IPS DF 6.9 (cell line): ENCODE results near the gene GPR146.

Source experiments
- DNase-seq: peaks from one replicate; pipeline ENCODE4 v3.0.0-alpha.2; 2013; ENCODE audit warnings: low read depth, low spot score
- H3K27ac ChIP-seq: one replicate; pipeline ENCODE4 v1.5.1; 2013; ENCODE audit warnings: low read length, control low read depth
- H3K27me3 ChIP-seq: 2 replicates; pipeline ENCODE4 v1.6.1; 2013; ENCODE audit warnings: mild to moderate bottlenecking, low read length; ENCODE audit not compliant: control insufficient read depth, insufficient read depth
- H3K36me3 ChIP-seq: 2 replicates; pipeline ENCODE4 v1.6.1; 2013; ENCODE audit warnings: low read length; ENCODE audit not compliant: control insufficient read depth, insufficient read depth
- H3K4me1 ChIP-seq: 2 replicates; pipeline ENCODE4 v1.6.1; 2013; ENCODE audit warnings: low read length; ENCODE audit not compliant: control insufficient read depth, insufficient read depth
- H3K4me3 ChIP-seq: 2 replicates; pipeline ENCODE4 v1.5.1; 2013; ENCODE audit warnings: mild to moderate bottlenecking, low read length
- H3K9me3 ChIP-seq: 2 replicates; pipeline ENCODE4 v1.6.1; 2013; ENCODE audit warnings: low read length, inconsistent platforms; ENCODE audit not compliant: control insufficient read depth, insufficient read depth
- WGBS: extraction: QIAGEN DNeasy Blood & Tissue Kit; methylation state at CpG from one replicate; pipeline ENCODE4 v1.1.7; 2013; ENCODE audit warnings: mixed read lengths, missing lambda C conversion rate; ENCODE audit not compliant: insufficient read length, insufficient coverage; 5-methylcytosine and 5-hydroxymethylcytosine counted together

Gene GPR146

GRCh38 chr7:1062296-1063294, 18.2 kb downstream of the GPR146 start:
- no peak overlapping the region for H3K4me3 ChIP-seq

GRCh38 chr7:1063361-1063760, 19.0 kb downstream of the GPR146 start:
- no peak overlapping the region for H3K4me3 ChIP-seq
- H3K27me3 ChIP-seq = no peaks in the 10 kb centered on the region
- H3K36me3 ChIP-seq = no peaks in the 10 kb centered on the region
- no peaks in the 10 kb centered on the region for H3K9me3 ChIP-seq
- peaks cover 9% of the 10 kb centered on the region for H3K4me1 ChIP-seq
- no CpG with 5 or more reads among the region's 21 CpGs for WGBS
- no peak overlapping the region for H3K27ac ChIP-seq
- no peak for DNase-seq

More at GRCh38 chr7:1062296-1063294, 18.2 kb downstream of the GPR146 start:
- Histone ChIP-seq H3K36me3 (peaks cover under 1% of the 10 kb centered on the region; the same call in 1 of the 2 replicates), H3K27me3 (no peaks in the 10 kb centered on the region), H3K9me3 (no peaks in the 10 kb centered on the region), H3K4me1 (peaks cover 9% of the 10 kb centered on the region), H3K27ac (no peak overlapping the region)
- DNase-seq = no peak
- 100% methylated on average over 1 of the region's 33 CpGs for WGBS

DNA sequence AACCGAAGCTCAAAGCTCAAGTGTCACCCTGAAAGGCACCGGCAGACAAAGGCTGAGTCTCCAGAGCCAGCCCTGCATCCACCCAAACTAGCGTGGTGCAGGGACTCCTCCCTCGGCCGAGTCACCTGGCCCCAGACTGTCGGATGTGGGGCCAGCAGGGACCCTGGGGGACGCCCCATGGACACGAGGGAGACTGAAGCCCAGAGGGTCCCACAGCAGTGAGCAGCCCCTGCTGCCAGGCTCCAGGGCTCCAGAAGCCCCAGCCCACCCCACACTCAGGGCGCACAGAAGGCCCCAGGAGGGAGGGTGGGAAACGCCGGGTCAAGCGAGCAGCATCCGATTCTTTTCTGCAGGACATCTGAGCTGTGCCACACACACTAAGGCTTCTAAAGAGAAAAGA, 20.2 kb downstream of the GPR146 start:
- Histone ChIP-seq H3K4me1 (peaks cover 9% of the 10 kb centered on the region), H3K27me3 (no peaks in the 10 kb centered on the region), H3K27ac (no peak overlapping the region), H3K9me3 (no peaks in the 10 kb centered on the region), H3K4me3 (no peak overlapping the region), H3K36me3 (no peaks in the 10 kb centered on the region)
- no peak for DNase-seq
- no CpG with 5 or more reads among the region's 13 CpGs for WGBS

DNA sequence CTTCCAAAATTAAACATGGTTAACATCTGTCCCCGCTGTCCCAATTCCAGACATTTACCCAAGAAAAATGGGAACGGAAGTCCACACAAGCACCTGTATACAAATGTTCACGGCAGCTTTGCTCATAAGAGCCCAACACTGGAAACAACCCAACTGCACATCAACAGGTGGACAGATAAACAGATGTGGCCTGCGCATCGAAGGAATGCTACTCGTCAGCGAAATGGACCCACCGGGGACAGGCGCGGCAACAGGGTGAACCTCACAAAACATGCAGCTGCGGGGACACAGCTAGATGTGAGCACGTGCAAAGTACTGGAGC, 20.9 kb downstream of the GPR146 start:
- H3K27me3 ChIP-seq = no peaks in the 10 kb centered on the region
- DNase-seq = no peak
- WGBS = no CpG with 5 or more reads among the region's 12 CpGs
- H3K27ac ChIP-seq = no peak overlapping the region
- H3K4me1 ChIP-seq = peaks cover 7% of the 10 kb centered on the region
- no peaks in the 10 kb centered on the region for H3K36me3 ChIP-seq
- no peak overlapping the region for H3K4me3 ChIP-seq
- H3K9me3 ChIP-seq = no peaks in the 10 kb centered on the region

DNA sequence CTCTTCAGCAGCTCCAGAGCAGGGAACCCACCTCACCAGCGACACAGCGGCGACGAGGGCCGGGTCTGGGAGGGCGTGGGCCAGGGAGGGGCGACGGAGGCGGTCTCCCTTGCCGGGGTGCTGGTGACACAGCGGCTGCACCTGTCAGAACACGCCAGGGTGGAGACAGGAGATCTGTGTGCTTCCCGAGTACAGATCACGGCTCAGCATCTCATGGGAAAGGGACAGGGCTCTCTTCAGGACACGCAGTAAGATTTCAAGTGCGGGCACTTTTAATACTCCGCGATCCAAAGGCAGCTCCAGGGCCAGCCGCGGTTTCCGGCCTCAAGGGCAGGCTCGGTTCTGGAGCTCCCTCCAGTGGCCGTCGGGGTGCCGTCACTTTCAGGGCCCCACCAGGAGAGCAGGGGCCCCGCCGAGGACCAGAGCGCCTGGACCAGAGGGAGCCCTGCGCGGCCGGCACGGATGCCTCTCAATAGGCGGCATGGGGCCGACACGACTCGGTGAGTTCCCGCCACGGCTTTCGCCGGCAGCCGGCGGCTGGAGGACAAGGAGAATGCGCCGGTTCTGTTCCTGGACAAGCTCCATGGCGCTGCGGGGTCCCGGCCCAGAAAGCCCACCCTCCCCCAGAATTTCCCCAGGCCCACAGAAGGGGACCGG, 21.4 kb downstream of the GPR146 start:
- no peaks in the 10 kb centered on the region for H3K27me3 ChIP-seq
- H3K36me3 ChIP-seq = no peaks in the 10 kb centered on the region
- H3K9me3 ChIP-seq = no peaks in the 10 kb centered on the region
- WGBS = no CpG with 5 or more reads among the region's 48 CpGs
- peak; percentile 54 for DNase-seq
- H3K4me3 ChIP-seq = no peak overlapping the region
- H3K4me1 ChIP-seq = peaks cover 4% of the 10 kb centered on the region; the same call in 1 of the 2 replicates
- no peak overlapping the region for H3K27ac ChIP-seq

GRCh38 chr7:1066242-1066588, 21.9 kb downstream of the GPR146 start:
- no CpG with 5 or more reads among the region's 21 CpGs for WGBS
- H3K4me1 ChIP-seq = peaks cover 2% of the 10 kb centered on the region; the same call in 1 of the 2 replicates

GRCh38 chr7:1068013-1068412, 23.7 kb downstream of the GPR146 start:
- Histone ChIP-seq H3K27ac (no peak overlapping the region), H3K4me1 (peaks cover 2% of the 10 kb centered on the region; the same call in 1 of the 2 replicates), H3K27me3 (no peaks in the 10 kb centered on the region), H3K9me3 (no peaks in the 10 kb centered on the region), H3K36me3 (no peaks in the 10 kb centered on the region), H3K4me3 (no peak overlapping the region)
- no CpG with 5 or more reads among the region's 14 CpGs for WGBS
- no peak for DNase-seq

More at GRCh38 chr7:1066242-1066588, 21.9 kb downstream of the GPR146 start:
- no peaks in the 10 kb centered on the region for H3K36me3 ChIP-seq
- H3K4me3 ChIP-seq = no peak overlapping the region
- no peaks in the 10 kb centered on the region for H3K9me3 ChIP-seq
- no peak overlapping the region for H3K27ac ChIP-seq
- no peak for DNase-seq
- no peaks in the 10 kb centered on the region for H3K27me3 ChIP-seq

DNA sequence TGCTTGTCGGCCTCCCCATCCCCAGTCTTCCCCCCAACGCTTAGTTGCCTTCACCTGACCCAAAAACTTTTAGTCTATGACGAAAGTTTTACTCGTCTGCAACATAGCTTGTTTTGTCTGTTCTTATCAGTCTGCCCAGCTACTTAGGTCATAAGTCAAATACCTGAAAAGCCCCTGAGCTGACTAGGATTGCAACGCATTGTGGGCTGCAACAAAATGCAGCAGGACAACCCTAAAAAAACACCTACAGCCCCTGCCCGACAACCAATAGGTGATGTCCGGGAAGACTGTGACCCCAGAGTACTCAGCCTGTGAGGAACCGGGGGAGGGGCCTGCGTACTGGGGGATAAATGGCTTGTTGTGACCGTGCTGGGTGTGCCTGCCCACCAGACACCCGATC, 24.3 kb downstream of the GPR146 start:
- no peaks in the 10 kb centered on the region for H3K9me3 ChIP-seq
- H3K27ac ChIP-seq = no peak overlapping the region
- DNase-seq = no peak
- no peak overlapping the region for H3K4me3 ChIP-seq
- H3K27me3 ChIP-seq = no peaks in the 10 kb centered on the region
- no peaks in the 10 kb centered on the region for H3K36me3 ChIP-seq
- peaks cover 2% of the 10 kb centered on the region; the same call in 1 of the 2 replicates for H3K4me1 ChIP-seq
- no CpG with 5 or more reads among the region's 11 CpGs for WGBS

- Histone ChIP-seq H3K4me3 (no peak overlapping the region), H3K4me1 (no peaks in the 10 kb centered on the region), H3K36me3 (no peaks in the 10 kb centered on the region), H3K27ac (no peak overlapping the region), H3K9me3 (no peaks in the 10 kb centered on the region), H3K27me3 (no peaks in the 10 kb centered on the region)
- WGBS = no CpG with 5 or more reads among the region's 42 CpGs
- no peak for DNase-seq
These were observed 26.2 kb downstream of the GPR146 start for GRCh38 chr7:1070544-1071011.

- Histone ChIP-seq H3K4me3 (no peak overlapping the region), H3K27ac (no peak overlapping the region), H3K9me3 (no peaks in the 10 kb centered on the region), H3K4me1 (no peaks in the 10 kb centered on the region), H3K36me3 (no peaks in the 10 kb centered on the region), H3K27me3 (no peaks in the 10 kb centered on the region)
- no peak for DNase-seq
- no CpG with 5 or more reads among the region's 19 CpGs for WGBS
These were observed 27.4 kb downstream of the GPR146 start for GRCh38 chr7:1071731-1072254.
